Esophagus squamous epithelium (tissue), 5 donors: ENCODE measurements around the gene MED26. TPM values are rescaled to one million over a fixed set of nuclear protein-coding genes. Genes with fewer than 3 reads are reported as not detected.

Experiments
- DNase-seq: peaks from one replicate; lab custom pipeline; 2025; lab: John Stamatoyannopoulos, UW
- H3K27ac ChIP-seq, 4 donors: fragments of 200-600 bp; sonication (generic); one replicate each; pipeline ENCODE4 v1.5.1; 2016 to 2019; ENCODE audit warnings: mild to moderate bottlenecking in 1 of 4
- H3K27me3 ChIP-seq, 4 donors: fragments of 200-600 bp; sonication (generic); 1 replicate in 3 of 4; 2 replicates in 1 of 4; pipeline versions ENCODE4 v1.5.1 to v1.6.0; 2017 to 2021; ENCODE audit warnings: antibody characterized with exemption in 1 of 4
- H3K36me3 ChIP-seq, 3 donors: fragments of 200-600 bp; sonication (generic); one replicate each; pipeline ENCODE4 v1.5.1; 2016 to 2019
- H3K4me1 ChIP-seq, 3 donors: fragments of 200-600 bp; sonication (generic); one replicate each; pipeline ENCODE4 v1.5.1; 2017 to 2019
- H3K4me3 ChIP-seq, 4 donors: fragments of 200-600 bp; sonication (generic); 1 replicate in 3 of 4; 2 replicates in 1 of 4; pipeline ENCODE4 v1.5.1; 2016 to 2019; ENCODE audit warnings: mild to moderate bottlenecking in 2 of 4, moderate library complexity in 1 of 4
- H3K9me3 ChIP-seq, 3 donors: fragments of 200-600 bp; sonication (generic); one replicate each; pipeline ENCODE4 v1.5.1; 2016 to 2019
- CTCF ChIP-seq, 6 experiments: fragments of 450-650 bp in 4 of 6; fragments of 200-600 bp in 2 of 6; sonication (generic) in 2 of 6; IDR thresholded peaks; one replicate each; pipeline ENCODE4 v1.5.1; 2016 to 2019; ENCODE audit warnings: antibody characterized with exemption in 6 of 6, mild to moderate bottlenecking in 4 of 6, moderate library complexity in 4 of 6
- POLR2A ChIP-seq, 4 donors: fragments of 450-650 bp; IDR thresholded peaks; one replicate each; pipeline ENCODE4 v1.6.1; 2017; ENCODE audit warnings: antibody characterized with exemption in 4 of 4, mild to moderate bottlenecking in 4 of 4, moderate library complexity in 3 of 4
- WGBS, 2 donors: methylation state at CpG; one replicate each; pipeline ENCODE4 v1.1.5; 2018; 5-methylcytosine and 5-hydroxymethylcytosine counted together
- intact Hi-C: fragments of 100-400 bp; cut with DNase I; formaldehyde crosslinking; loops from one replicate; pipeline ENCODE4 v1.15.0; 2022
- total RNA-seq, 4 donors: library from RNA; depleted of rRNA; stranded (reverse); fragments of >200 nt; gene quantifications; one replicate each; pipeline ENCODE4 v1.1.0, GENCODE V29; 2016
- donor health status: DM: yes; HTN: yes; CAD: no.

The MED26 gene
- total RNA-seq, 4 donors from 2014 or later = 5.1 to 9.9 (median 8.4) TPM

- 95 to 97% methylated on average over 12 to 24 of the region's 47 CpGs for WGBS, 2 donors
- Histone ChIP-seq H3K4me3 (no peak overlapping the region), H3K4me1 (peaks cover 0 to 5% (median 0%) of the 10 kb centered on the region in 3 donors), H3K27ac (no peak overlapping the region), H3K27me3 (no peaks in the 10 kb centered on the region), H3K9me3 (no peaks in the 10 kb centered on the region), H3K36me3 (peaks cover 46 to 100% (median 79%) of the 10 kb centered on the region in 3 donors)
- intact Hi-C loops = no loop called here
- no peak for DNase-seq
- TF ChIP-seq CTCF (IDR thresholded peaks at IDR 0.05) = no peak
- no peak for TF ChIP-seq POLR2A (IDR thresholded peaks at IDR 0.05)
These were observed 95.4 kb downstream of the MED26 start for GRCh38 chr19:16532440-16533234.

GRCh38 chr19:16531380-16531669 lies 96.7 kb downstream of the MED26 start:
- H3K27me3 ChIP-seq = no peaks in the 10 kb centered on the region
- intact Hi-C loops = no loop called here
- WGBS, 2 donors = 97 to 100% methylated on average over 4 to 10 of the region's 12 CpGs
- TF ChIP-seq CTCF (IDR thresholded peaks at IDR 0.05) (no peak), POLR2A (IDR thresholded peaks at IDR 0.05) (no peak)
- no peak overlapping the region for H3K27ac ChIP-seq
- no peak overlapping the region for H3K4me3 ChIP-seq
- peaks cover 0 to 9% (median 0%) of the 10 kb centered on the region in 3 donors for H3K4me1 ChIP-seq
- peaks cover 53 to 100% (median 90%) of the 10 kb centered on the region in 3 donors for H3K36me3 ChIP-seq
- DNase-seq = no peak
- H3K9me3 ChIP-seq = no peaks in the 10 kb centered on the region

GRCh38 chr19:16530540-16531379 lies 97.2 kb downstream of the MED26 start:
- Histone ChIP-seq H3K27me3 (no peaks in the 10 kb centered on the region), H3K36me3 (peaks cover 57 to 100% (median 95%) of the 10 kb centered on the region in 3 donors), H3K4me1 (peaks cover 0 to 9% (median 0%) of the 10 kb centered on the region in 3 donors), H3K27ac (no peak overlapping the region), H3K4me3 (no peak overlapping the region), H3K9me3 (no peaks in the 10 kb centered on the region)
- intact Hi-C loops = no loop called here
- TF ChIP-seq CTCF (IDR thresholded peaks at IDR 0.05) = no peak
- no peak for TF ChIP-seq POLR2A (IDR thresholded peaks at IDR 0.05)
- WGBS, 2 donors = 94% methylated on average over 25 of the region's 43 CpGs; no CpG with 5 or more reads in 1 of the 2 donors
- DNase-seq = no peak

GRCh38 chr19:16529466-16530144 lies 98.4 kb downstream of the MED26 start:
- Histone ChIP-seq H3K9me3 (no peaks in the 10 kb centered on the region), H3K36me3 (peaks cover 68 to 100% (median 92%) of the 10 kb centered on the region in 3 donors), H3K4me1 (peaks cover 0 to 9% (median 0%) of the 10 kb centered on the region in 3 donors), H3K27ac (no peak overlapping the region), H3K4me3 (no peak overlapping the region), H3K27me3 (no peaks in the 10 kb centered on the region)
- intact Hi-C loops = no loop called here
- WGBS, 2 donors = 93 to 95% methylated on average over 8 to 12 of the region's 25 CpGs
- no peak for DNase-seq
- no peak for TF ChIP-seq POLR2A (IDR thresholded peaks at IDR 0.05)
- no peak for TF ChIP-seq CTCF (IDR thresholded peaks at IDR 0.05)
